Trophoblast cell (in vitro differentiated cells and primary cell): ENCODE measurements around the gene NOMO2.
"Not testable (repeated sequence)": the region's sequence is repeated elsewhere in the genome, so short reads cannot be mapped to it uniquely, and the experiment has no call there.

Experiments
- DNase-seq, 2 donors: peaks; one replicate each; pipeline ENCODE4 v3.0.0-alpha.2; 2016
- H2AFZ ChIP-seq: 2 replicates; pipeline ENCODE4 v1.6.1; 2013; ENCODE audit warnings: low read length, moderate library complexity, mild to moderate bottlenecking; ENCODE audit not compliant: insufficient read depth, poor library complexity
- H2AK5ac ChIP-seq: 2 replicates; pipeline ENCODE4 v1.6.1; 2013; ENCODE audit warnings: mild to moderate bottlenecking, low read length
- H2BK120ac ChIP-seq: 2 replicates; pipeline ENCODE4 v1.6.1; 2013; ENCODE audit warnings: low read length, mild to moderate bottlenecking, moderate library complexity; ENCODE audit not compliant: insufficient read depth, poor library complexity
- H2BK12ac ChIP-seq: 2 replicates; pipeline ENCODE4 v1.6.1; 2013; ENCODE audit warnings: mild to moderate bottlenecking, low read length, moderate library complexity
- H2BK5ac ChIP-seq: 2 replicates; pipeline ENCODE4 v1.6.1; 2013; ENCODE audit warnings: low read length, low read depth, moderate library complexity, mild to moderate bottlenecking; ENCODE audit not compliant: poor library complexity
- H3K14ac ChIP-seq: 2 replicates; pipeline ENCODE4 v1.6.1; 2013; ENCODE audit warnings: mild to moderate bottlenecking, low read length
- H3K18ac ChIP-seq: 2 replicates; pipeline ENCODE4 v1.6.1; 2013; ENCODE audit warnings: mild to moderate bottlenecking, low read length
- H3K23ac ChIP-seq: 2 replicates; pipeline ENCODE4 v1.6.1; 2013; ENCODE audit warnings: low read length
- H3K27ac ChIP-seq: 2 replicates; pipeline ENCODE4 v1.5.1; 2013; ENCODE audit warnings: low read depth, mild to moderate bottlenecking, inconsistent platforms, low read length, moderate library complexity
- H3K27me3 ChIP-seq: 2 replicates; pipeline ENCODE4 v1.6.1; 2013; ENCODE audit warnings: inconsistent platforms, mild to moderate bottlenecking, low read length, moderate library complexity; ENCODE audit not compliant: insufficient read depth
- H3K36me3 ChIP-seq, 2 experiments: 1 replicate in 1 of 2; 2 replicates in 1 of 2; pipeline ENCODE4 v1.6.1; 2013; ENCODE audit warnings: low read length in 2 of 2, mild to moderate bottlenecking in 2 of 2, moderate library complexity in 1 of 2; ENCODE audit not compliant: insufficient read depth in 2 of 2, control insufficient read depth in 1 of 2
- H3K4ac ChIP-seq: 2 replicates; pipeline ENCODE4 v1.6.1; 2013; ENCODE audit warnings: low read depth, mild to moderate bottlenecking, low read length, moderate library complexity
- H3K4me1 ChIP-seq, 2 experiments: 1 replicate in 1 of 2; 2 replicates in 1 of 2; pipeline ENCODE4 v1.6.1; 2013; ENCODE audit warnings: low read length in 2 of 2, mild to moderate bottlenecking in 2 of 2, moderate library complexity in 1 of 2; ENCODE audit not compliant: insufficient read depth in 2 of 2, control insufficient read depth in 1 of 2
- H3K4me2 ChIP-seq: 2 replicates; pipeline ENCODE4 v1.6.1; 2013; ENCODE audit warnings: inconsistent platforms, mild to moderate bottlenecking, low read length, moderate library complexity
- H3K4me3 ChIP-seq: 2 replicates; pipeline ENCODE4 v1.5.1; 2013; ENCODE audit warnings: mild to moderate bottlenecking, low read depth, low read length, inconsistent platforms
- H3K79me1 ChIP-seq: one replicate; pipeline ENCODE4 v1.6.1; 2013; ENCODE audit warnings: low read length
- H3K79me2 ChIP-seq: 2 replicates; pipeline ENCODE4 v1.6.1; 2013; ENCODE audit warnings: low read length, mild to moderate bottlenecking; ENCODE audit not compliant: control insufficient read depth, insufficient read depth, poor library complexity
- H3K9ac ChIP-seq: 2 replicates; pipeline ENCODE4 v1.6.1; 2013; ENCODE audit warnings: mild to moderate bottlenecking, low read length
- H3K9me3 ChIP-seq: 2 replicates; pipeline ENCODE4 v1.6.1; 2013; ENCODE audit warnings: low read depth, mild to moderate bottlenecking, control low read depth, inconsistent platforms, low read length; ENCODE audit not compliant: insufficient read depth
- H4K12ac ChIP-seq: 2 replicates; pipeline ENCODE4 v1.6.1; 2013; ENCODE audit warnings: low read depth, mild to moderate bottlenecking, low read length, moderate library complexity
- H4K8ac ChIP-seq: 2 replicates; pipeline ENCODE4 v1.6.1; 2013; ENCODE audit warnings: low read depth, mild to moderate bottlenecking, low read length, moderate library complexity
- H4K91ac ChIP-seq: one replicate; pipeline ENCODE4 v1.6.1; 2013; ENCODE audit warnings: low read depth, mild to moderate bottlenecking, low read length, moderate library complexity
- WGBS: extraction: QIAGEN DNeasy Blood & Tissue Kit; methylation state at CpG from one replicate; pipeline ENCODE4 v1.1.7; 2013; ENCODE audit warnings: missing lambda C conversion rate; ENCODE audit not compliant: insufficient read length, insufficient coverage; ENCODE audit errors: extremely low coverage; 5-methylcytosine and 5-hydroxymethylcytosine counted together

Gene NOMO2

GRCh38 chr16:18534308-18534707 is 27.6 kb downstream of the NOMO2 start:
- H3K9ac ChIP-seq, H3K9me3 ChIP-seq, H3K27me3 ChIP-seq, H3K27ac ChIP-seq, H2AFZ ChIP-seq, H3K79me2 ChIP-seq, H3K4me1 ChIP-seq, H3K4me2 ChIP-seq, H4K12ac ChIP-seq, H3K23ac ChIP-seq, H4K91ac ChIP-seq, H4K8ac ChIP-seq, H3K4me3 ChIP-seq, H3K14ac ChIP-seq, H2BK5ac ChIP-seq, H2BK120ac ChIP-seq, H3K18ac ChIP-seq, DNase-seq, H3K79me1 ChIP-seq, H2AK5ac ChIP-seq, H2BK12ac ChIP-seq, H3K36me3 ChIP-seq, H3K4ac ChIP-seq: not testable (repeated sequence)
- no CpG with 5 or more reads among the region's 4 CpGs for WGBS

- not testable (repeated sequence) for DNase-seq, H2AFZ ChIP-seq, H4K12ac ChIP-seq, H3K27ac ChIP-seq, H3K27me3 ChIP-seq, H3K4me2 ChIP-seq, H2BK12ac ChIP-seq, H3K79me1 ChIP-seq, H3K9me3 ChIP-seq, H3K4me3 ChIP-seq, H3K18ac ChIP-seq, H2AK5ac ChIP-seq, H3K4me1 ChIP-seq, H4K8ac ChIP-seq, H3K9ac ChIP-seq, H2BK5ac ChIP-seq, H3K4ac ChIP-seq, H3K23ac ChIP-seq, H3K14ac ChIP-seq, H3K36me3 ChIP-seq, H2BK120ac ChIP-seq, H4K91ac ChIP-seq, H3K79me2 ChIP-seq
- no CpG with 5 or more reads among the region's 10 CpGs for WGBS
Observed at GRCh38 chr16:18531323-18531722, 30.6 kb downstream of the NOMO2 start.

GRCh38 chr16:18530329-18530728 is 31.6 kb downstream of the NOMO2 start:
- not testable (repeated sequence) for H3K4me3 ChIP-seq, H3K27ac ChIP-seq, H3K79me2 ChIP-seq, H3K9me3 ChIP-seq, H3K4me1 ChIP-seq, H3K4me2 ChIP-seq, H3K9ac ChIP-seq, H2BK120ac ChIP-seq, H3K23ac ChIP-seq, H3K27me3 ChIP-seq, H2BK5ac ChIP-seq, H4K8ac ChIP-seq, H4K91ac ChIP-seq, H2BK12ac ChIP-seq, H3K18ac ChIP-seq, H3K4ac ChIP-seq, H4K12ac ChIP-seq, H2AFZ ChIP-seq, DNase-seq, H3K36me3 ChIP-seq, H3K14ac ChIP-seq, H2AK5ac ChIP-seq, H3K79me1 ChIP-seq
- no CpG with 5 or more reads among the region's 3 CpGs for WGBS

- H3K36me3 ChIP-seq, H3K4me1 ChIP-seq, H3K18ac ChIP-seq, H2AK5ac ChIP-seq, H3K79me1 ChIP-seq, H3K27ac ChIP-seq, H3K27me3 ChIP-seq, H4K8ac ChIP-seq, H3K14ac ChIP-seq, H3K9ac ChIP-seq, H2BK5ac ChIP-seq, H2BK12ac ChIP-seq, H3K4me3 ChIP-seq, H3K79me2 ChIP-seq, H3K23ac ChIP-seq, H3K4me2 ChIP-seq, H3K4ac ChIP-seq, H3K9me3 ChIP-seq, H2AFZ ChIP-seq, H4K12ac ChIP-seq, H4K91ac ChIP-seq, H2BK120ac ChIP-seq, DNase-seq: not testable (repeated sequence)
- whole genome bisulfite sequencing, result no CpG with 5 or more reads among the region's 4 CpGs
Observed at GRCh38 chr16:18526547-18526946, 35.4 kb downstream of the NOMO2 start.
